ENCODE results near the gene MCTP2.

DNA sequence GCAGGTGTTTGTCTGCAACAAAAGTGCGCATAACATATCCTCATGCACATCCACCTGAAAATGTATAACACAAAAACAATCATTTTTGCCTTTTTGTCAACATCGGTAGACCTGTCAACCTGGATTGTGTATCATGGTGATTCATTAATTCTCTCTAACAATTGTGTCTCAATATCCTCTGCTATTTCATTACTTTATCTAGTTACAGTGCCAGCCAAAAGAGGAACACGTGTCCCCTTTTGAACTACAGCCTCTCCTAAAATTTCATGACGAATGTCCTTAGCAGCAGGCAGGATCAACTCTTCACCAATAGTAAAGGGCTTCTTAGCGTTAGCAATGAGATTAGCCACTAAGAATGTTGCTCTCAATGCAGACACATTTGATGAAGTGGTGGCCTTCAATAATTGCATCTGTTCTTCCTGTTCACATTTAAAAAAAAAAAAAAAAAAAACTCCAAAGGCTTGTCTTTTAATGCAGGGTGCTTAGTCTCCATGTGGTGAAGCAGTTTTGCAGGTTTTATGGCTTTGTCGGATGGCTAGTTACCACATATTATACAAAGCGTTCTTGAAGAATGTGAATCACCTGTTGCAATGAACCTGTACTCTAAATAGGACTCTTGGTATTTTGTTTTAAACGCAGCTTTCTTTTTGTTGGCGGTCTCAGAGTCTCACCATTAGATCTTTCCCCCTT, 45.7 kb upstream of the MCTP2 start:
- TF ChIP-seq POLR2AphosphoS5 (IDR thresholded peaks at IDR 0.05; ENCODE audit: low read depth, low read length) (no peak), SIN3A (IDR thresholded peaks at IDR 0.05; ENCODE audit: borderline replicate concordance, insufficient read depth, low read length) (no peak), TAF1 (IDR thresholded peaks at IDR 0.05; ENCODE audit: borderline replicate concordance, insufficient read depth, low read length) (no peak)
